ENCODE measurements around the gene TIMM8A. TPM values are rescaled to one million over a fixed set of nuclear protein-coding genes. Genes with fewer than 3 reads are reported as not detected.

Gene TIMM8A
- total and polyA plus RNA-seq, 2 of the 13 experiments (the other 11 are each of a cell fraction or from before 2014, with no cell fraction given): 6.1 to 25.5 TPM

- peak in 1 of 2 experiments; percentile 84; a peak in 3 of 4 replicates for TF ChIP-seq HMGXB4 (CRISPR knock-in tag; IDR thresholded peaks at IDR 0.05; ENCODE audit: borderline replicate concordance in 1 of 2, low read depth in 1 of 2)
- TF ChIP-seq, protein P1, sequence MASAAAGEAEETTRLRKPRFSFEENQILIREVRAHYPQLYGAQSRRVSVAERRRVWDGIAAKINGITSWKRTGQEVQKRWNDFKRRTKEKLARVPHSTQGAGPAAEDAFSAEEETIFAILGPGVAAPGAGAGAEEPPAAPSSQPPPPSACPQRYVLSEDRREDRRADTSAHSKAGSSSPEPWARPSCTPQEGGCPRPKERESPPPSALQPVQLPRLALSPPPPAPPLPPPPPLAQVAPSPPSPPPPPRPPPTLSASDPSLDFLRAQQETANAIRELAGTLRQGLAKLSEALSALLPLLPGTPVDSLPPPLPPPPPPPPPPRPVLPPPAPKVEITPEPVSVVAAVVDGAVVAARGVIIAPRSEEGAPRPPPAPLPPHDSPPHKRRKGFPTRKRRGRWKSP (CRISPR knock-in tag; IDR thresholded peaks at IDR 0.05): peak; percentile 35; the same call in 1 of the 2 replicates
- TF ChIP-seq KLF16 (CRISPR knock-in tag; IDR thresholded peaks at IDR 0.05): peak in 1 of 2 experiments; percentile 67; a peak in 1 of 4 replicates
- TF ChIP-seq RBM39 (IDR thresholded peaks at IDR 0.05; ENCODE audit: low read depth, low read length, poor library complexity, severe bottlenecking): peak; percentile 47
- TF ChIP-seq ZKSCAN5 (CRISPR knock-in tag; IDR thresholded peaks at IDR 0.05): no peak
- TF ChIP-seq ZNF605 (CRISPR knock-in tag; IDR thresholded peaks at IDR 0.05): peak; percentile 69; the same call in 1 of the 2 replicates
- TF ChIP-seq ZNF143 (CRISPR knock-in tag; IDR thresholded peaks at IDR 0.05): peak; percentile 87
- peak; percentile 95 for TF ChIP-seq ZMYM4 (CRISPR knock-in tag; IDR thresholded peaks at IDR 0.05)
- peak; percentile 64 for TF ChIP-seq GABPA (IDR thresholded peaks at IDR 0.05; ENCODE audit: low read depth, low read length)
- peak; percentile 92 for TF ChIP-seq GABPA (CRISPR knock-in tag; IDR thresholded peaks at IDR 0.05; ENCODE audit: low read depth)
- 0 out of 2 replicates have a peak, but pooled peaks have one; percentile 24 for TF ChIP-seq KAT7 (CRISPR knock-in tag; IDR thresholded peaks at IDR 0.05; ENCODE audit: borderline replicate concordance)
- peak; percentile 83 for TF ChIP-seq GATAD1 (CRISPR knock-in tag; IDR thresholded peaks at IDR 0.05)
- TF ChIP-seq, protein P2, sequence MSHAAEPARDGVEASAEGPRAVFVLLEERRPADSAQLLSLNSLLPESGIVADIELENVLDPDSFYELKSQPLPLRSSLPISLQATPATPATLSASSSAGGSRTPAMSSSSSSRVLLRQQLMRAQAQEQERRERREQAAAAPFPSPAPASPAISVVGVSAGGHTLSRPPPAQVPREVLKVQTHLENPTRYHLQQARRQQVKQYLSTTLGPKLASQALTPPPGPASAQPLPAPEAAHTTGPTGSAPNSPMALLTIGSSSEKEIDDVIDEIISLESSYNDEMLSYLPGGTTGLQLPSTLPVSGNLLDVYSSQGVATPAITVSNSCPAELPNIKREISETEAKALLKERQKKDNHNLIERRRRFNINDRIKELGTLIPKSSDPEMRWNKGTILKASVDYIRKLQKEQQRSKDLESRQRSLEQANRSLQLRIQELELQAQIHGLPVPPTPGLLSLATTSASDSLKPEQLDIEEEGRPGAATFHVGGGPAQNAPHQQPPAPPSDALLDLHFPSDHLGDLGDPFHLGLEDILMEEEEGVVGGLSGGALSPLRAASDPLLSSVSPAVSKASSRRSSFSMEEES (CRISPR knock-in tag; IDR thresholded peaks at IDR 0.05): peak; percentile 48; the same call in 1 of the 2 replicates
- no peak for TF ChIP-seq CERS6 (CRISPR knock-in tag; IDR thresholded peaks at IDR 0.05)
- peak; percentile 53 for TF ChIP-seq GATAD2A (CRISPR knock-in tag; IDR thresholded peaks at IDR 0.05)
- TF ChIP-seq YY1 (IDR thresholded peaks at IDR 0.05; ENCODE audit: insufficient read depth, insufficient replicate concordance, low read depth, low read length): peak; percentile 11
- TF ChIP-seq TFDP1 (CRISPR knock-in tag; IDR thresholded peaks at IDR 0.05; ENCODE audit: borderline replicate concordance): peak; percentile 37; the same call in 1 of the 2 replicates
- 0 out of 2 replicates have a peak, but pooled peaks have one; percentile 64 for TF ChIP-seq SALL2 (CRISPR knock-in tag; IDR thresholded peaks at IDR 0.05)
- peak in 1 of 2 experiments; percentile 33; a peak in 1 of 4 replicates for TF ChIP-seq ATF4 (CRISPR knock-in tag; IDR thresholded peaks at IDR 0.05)
- TF ChIP-seq POGZ (CRISPR knock-in tag; IDR thresholded peaks at IDR 0.05): peak; percentile 81
- peak; percentile 62 for TF ChIP-seq ETV5 (CRISPR knock-in tag; IDR thresholded peaks at IDR 0.05; ENCODE audit: borderline replicate concordance)
Observed at GRCh38 chrX:101390664-101391525, 42.4 kb upstream of the TIMM8A start, which contains the start of gene RPL36A (continued).

Data from HepG2 (cell line).